ENCODE results near the gene GPR21.

Gene GPR21

GRCh38 chr9:123058834-123059233 is 25.4 kb downstream of the GPR21 start:
- H2BK5ac ChIP-seq (ENCODE audit: low read length), result no peak overlapping the region
- no peak overlapping the region for H4K91ac ChIP-seq (ENCODE audit: low read depth, low read length, poor library complexity)
- no peak overlapping the region for H2BK120ac ChIP-seq (ENCODE audit: low read depth, low read length)
- H2AFZ ChIP-seq (ENCODE audit: low read length), result no peak overlapping the region
- H3K14ac ChIP-seq (ENCODE audit: low read length), result no peak overlapping the region
- no CpG with 5 or more reads among the region's 1 CpG for WGBS, 2 donors (ENCODE audit: extremely low coverage in 2 of 2, insufficient read length in 2 of 2, insufficient replicate concordance in 1 of 2)
- H3K18ac ChIP-seq (ENCODE audit: low read length), result no peak overlapping the region
- no peak overlapping the region for H2BK12ac ChIP-seq (ENCODE audit: low read length)
- H3K4me2 ChIP-seq (ENCODE audit: insufficient read depth, low read length, poor library complexity, severe bottlenecking), result no peak overlapping the region
- H3K4me1 ChIP-seq (ENCODE audit: control insufficient read depth in 2 of 2, insufficient read depth in 1 of 2, low read depth in 1 of 2, low read length in 2 of 2), result peaks cover 0 to under 1% of the 10 kb centered on the region in 2 donors
- H3K27ac ChIP-seq (replicated peaks; ENCODE audit: low read length), result no peak overlapping the region
- peaks cover 0 to 48% of the 10 kb centered on the region in 2 donors for H3K36me3 ChIP-seq (replicated peaks in 1 of 2; ENCODE audit: control insufficient read depth in 2 of 2, insufficient read depth in 2 of 2, low read length in 2 of 2)
- no peak overlapping the region for H2AK5ac ChIP-seq (ENCODE audit: low read depth, low read length)
- no peak overlapping the region for H4K8ac ChIP-seq (ENCODE audit: low read depth, low read length)
- H3K9ac ChIP-seq (ENCODE audit: low read depth, low read length, poor library complexity), result no peak overlapping the region
- peaks cover 0 to 4% of the 10 kb centered on the region in 2 donors for H3K9me3 ChIP-seq (replicated peaks in 1 of 2; ENCODE audit: control insufficient read depth in 2 of 2, insufficient read depth in 1 of 2, low read depth in 1 of 2, low read length in 2 of 2)
- no peak for DNase-seq (ENCODE audit: low spot score)
- H2BK15ac ChIP-seq (ENCODE audit: low read length), result no peak overlapping the region
- H3K4ac ChIP-seq (ENCODE audit: low read length), result no peak overlapping the region
- no peak overlapping the region for H3K4me3 ChIP-seq (ENCODE audit: low read length in 2 of 2)
- H3K27me3 ChIP-seq (ENCODE audit: control insufficient read depth in 3 of 3, insufficient read depth in 3 of 3, low read depth in 1 of 3, low read length in 3 of 3), result no peaks in the 10 kb centered on the region
- H3K79me1 ChIP-seq (ENCODE audit: low read depth, low read length), result peaks cover 2% of the 10 kb centered on the region
- H3K23ac ChIP-seq (ENCODE audit: low read depth, low read length, poor library complexity), result no peak overlapping the region

DNA sequence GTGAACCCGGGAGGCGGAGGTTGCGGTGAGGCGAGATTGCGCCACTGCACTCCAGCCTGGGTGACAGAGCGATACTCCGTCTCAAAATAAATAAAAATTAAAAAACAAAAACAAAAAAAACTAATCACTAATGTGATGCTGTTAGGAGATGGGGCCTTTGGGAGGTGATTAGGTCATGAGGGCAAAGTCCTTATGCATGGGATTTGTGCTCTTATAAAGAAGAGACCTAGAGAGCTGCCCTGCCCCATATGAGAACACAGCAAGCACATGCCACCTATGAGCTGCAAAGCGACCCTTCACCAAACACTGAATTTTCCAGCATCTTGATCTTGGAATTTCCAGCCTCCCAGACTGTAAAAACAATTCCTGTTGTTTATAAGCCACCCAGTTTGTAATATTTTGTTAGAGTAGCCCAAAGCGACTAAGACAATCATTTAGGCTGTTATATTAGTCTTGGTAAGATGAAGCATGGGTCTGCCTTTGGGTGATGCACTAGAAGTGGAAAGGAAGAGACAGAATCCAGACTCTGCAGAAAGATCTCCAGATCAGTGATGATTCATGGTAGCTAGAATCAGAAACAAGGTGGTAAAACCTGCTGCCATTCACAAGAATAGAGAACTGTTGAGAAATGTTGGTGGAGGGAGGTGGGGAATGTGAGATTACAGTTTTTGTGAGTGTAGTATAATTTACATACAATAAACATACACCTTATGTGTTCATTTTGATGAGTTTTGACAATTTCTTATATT is 26.2 kb downstream of the GPR21 start:
- no peak overlapping the region for H3K4me2 ChIP-seq (ENCODE audit: insufficient read depth, low read length, poor library complexity, severe bottlenecking)
- no CpG with 5 or more reads among the region's 9 CpGs for WGBS, 2 donors (ENCODE audit: extremely low coverage in 2 of 2, insufficient read length in 2 of 2, insufficient replicate concordance in 1 of 2)

DNA sequence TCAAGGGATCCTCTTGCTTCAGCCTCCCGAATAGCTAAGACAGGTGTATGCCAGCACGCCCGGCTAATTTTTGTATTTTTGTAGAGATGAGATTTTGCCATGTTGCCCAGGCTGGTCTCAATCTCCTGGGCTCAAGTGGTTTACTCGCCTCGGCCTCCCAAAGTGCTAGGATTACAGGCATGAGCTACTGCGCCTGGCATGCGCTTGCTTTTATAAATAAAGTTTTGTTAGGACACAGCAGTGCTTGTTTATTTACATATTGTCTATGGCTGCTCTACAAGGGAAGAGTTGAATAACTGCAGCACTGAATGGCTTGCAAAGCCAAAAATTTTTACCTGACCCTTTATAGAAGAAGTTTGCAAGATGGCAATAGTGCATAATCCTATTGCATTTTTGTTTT is 27.7 kb downstream of the GPR21 start:
- Histone ChIP-seq H2AFZ (ENCODE audit: low read length) (no peak overlapping the region), H2BK5ac (ENCODE audit: low read length) (no peak overlapping the region), H2BK15ac (ENCODE audit: low read length) (no peak overlapping the region), H3K9ac (ENCODE audit: low read depth, low read length, poor library complexity) (no peak overlapping the region), H3K18ac (ENCODE audit: low read length) (no peak overlapping the region), H3K23ac (ENCODE audit: low read depth, low read length, poor library complexity) (no peak overlapping the region), H3K4me3 (ENCODE audit: low read length in 2 of 2) (no peak overlapping the region), H3K9me3 (replicated peaks in 1 of 2; ENCODE audit: control insufficient read depth in 2 of 2, insufficient read depth in 1 of 2, low read depth in 1 of 2, low read length in 2 of 2) (no peaks in the 10 kb centered on the region), H2AK5ac (ENCODE audit: low read depth, low read length) (no peak overlapping the region), H2BK12ac (ENCODE audit: low read length) (no peak overlapping the region), H3K14ac (ENCODE audit: low read length) (no peak overlapping the region), H3K27ac (replicated peaks; ENCODE audit: low read length) (no peak overlapping the region), H3K79me1 (ENCODE audit: low read depth, low read length) (peaks cover 2% of the 10 kb centered on the region), H3K4me2 (ENCODE audit: insufficient read depth, low read length, poor library complexity, severe bottlenecking) (no peak overlapping the region), H2BK120ac (ENCODE audit: low read depth, low read length) (no peak overlapping the region), H3K36me3 (replicated peaks in 1 of 2; ENCODE audit: control insufficient read depth in 2 of 2, insufficient read depth in 2 of 2, low read length in 2 of 2) (peaks cover 5 to 54% of the 10 kb centered on the region in 2 donors), H3K27me3 (ENCODE audit: control insufficient read depth in 3 of 3, insufficient read depth in 3 of 3, low read depth in 1 of 3, low read length in 3 of 3) (no peaks in the 10 kb centered on the region), H3K4ac (ENCODE audit: low read length) (no peak overlapping the region), H4K91ac (ENCODE audit: low read depth, low read length, poor library complexity) (no peak overlapping the region), H4K8ac (ENCODE audit: low read depth, low read length) (no peak overlapping the region), H3K4me1 (ENCODE audit: control insufficient read depth in 2 of 2, insufficient read depth in 1 of 2, low read depth in 1 of 2, low read length in 2 of 2) (peaks cover 0 to 2% of the 10 kb centered on the region in 2 donors)
- no peak for DNase-seq (ENCODE audit: low spot score)
- no CpG with 5 or more reads among the region's 7 CpGs for WGBS, 2 donors (ENCODE audit: extremely low coverage in 2 of 2, insufficient read length in 2 of 2, insufficient replicate concordance in 1 of 2)

More for the DNA sequence above, 26.2 kb downstream of the GPR21 start:
- no peak overlapping the region for H2BK12ac ChIP-seq (ENCODE audit: low read length)
- H3K9ac ChIP-seq (ENCODE audit: low read depth, low read length, poor library complexity), result no peak overlapping the region
- H3K79me1 ChIP-seq (ENCODE audit: low read depth, low read length), result peaks cover 2% of the 10 kb centered on the region
- H3K27me3 ChIP-seq (ENCODE audit: control insufficient read depth in 3 of 3, insufficient read depth in 3 of 3, low read depth in 1 of 3, low read length in 3 of 3), result no peaks in the 10 kb centered on the region
- H3K36me3 ChIP-seq (replicated peaks in 1 of 2; ENCODE audit: control insufficient read depth in 2 of 2, insufficient read depth in 2 of 2, low read length in 2 of 2), result peaks cover 0 to 53% of the 10 kb centered on the region in 2 donors
- no peak overlapping the region for H3K18ac ChIP-seq (ENCODE audit: low read length)
- H2BK15ac ChIP-seq (ENCODE audit: low read length), result no peak overlapping the region
- no peak overlapping the region for H2AFZ ChIP-seq (ENCODE audit: low read length)
- H2AK5ac ChIP-seq (ENCODE audit: low read depth, low read length), result no peak overlapping the region
- H3K4me3 ChIP-seq (ENCODE audit: low read length in 2 of 2), result no peak overlapping the region
- H3K4ac ChIP-seq (ENCODE audit: low read length), result no peak overlapping the region
- no peak overlapping the region for H3K27ac ChIP-seq (replicated peaks; ENCODE audit: low read length)
- H3K23ac ChIP-seq (ENCODE audit: low read depth, low read length, poor library complexity), result no peak overlapping the region
- H3K14ac ChIP-seq (ENCODE audit: low read length), result no peak overlapping the region
- H2BK120ac ChIP-seq (ENCODE audit: low read depth, low read length), result no peak overlapping the region
- H3K9me3 ChIP-seq (replicated peaks in 1 of 2; ENCODE audit: control insufficient read depth in 2 of 2, insufficient read depth in 1 of 2, low read depth in 1 of 2, low read length in 2 of 2), result peaks cover 0 to 4% of the 10 kb centered on the region in 2 donors
- H2BK5ac ChIP-seq (ENCODE audit: low read length), result no peak overlapping the region
- no peak for DNase-seq (ENCODE audit: low spot score)
- peaks cover 0 to 2% of the 10 kb centered on the region in 2 donors for H3K4me1 ChIP-seq (ENCODE audit: control insufficient read depth in 2 of 2, insufficient read depth in 1 of 2, low read depth in 1 of 2, low read length in 2 of 2)
- H4K91ac ChIP-seq (ENCODE audit: low read depth, low read length, poor library complexity), result no peak overlapping the region
- H4K8ac ChIP-seq (ENCODE audit: low read depth, low read length), result no peak overlapping the region

- H3K9ac ChIP-seq (ENCODE audit: low read depth, low read length, poor library complexity), result no peak overlapping the region
- no peak overlapping the region for H2BK5ac ChIP-seq (ENCODE audit: low read length)
- no peak overlapping the region for H2BK12ac ChIP-seq (ENCODE audit: low read length)
- peaks cover 2% of the 10 kb centered on the region for H3K79me1 ChIP-seq (ENCODE audit: low read depth, low read length)
- no peaks in the 10 kb centered on the region for H3K27me3 ChIP-seq (ENCODE audit: control insufficient read depth in 3 of 3, insufficient read depth in 3 of 3, low read depth in 1 of 3, low read length in 3 of 3)
- no peak overlapping the region for H3K14ac ChIP-seq (ENCODE audit: low read length)
- H3K36me3 ChIP-seq (replicated peaks in 1 of 2; ENCODE audit: control insufficient read depth in 2 of 2, insufficient read depth in 2 of 2, low read length in 2 of 2), result peaks cover 14 to 67% of the 10 kb centered on the region in 2 donors
- no peak overlapping the region for H3K27ac ChIP-seq (replicated peaks; ENCODE audit: low read length)
- no CpG with 5 or more reads among the region's 7 CpGs for WGBS, 2 donors (ENCODE audit: extremely low coverage in 2 of 2, insufficient read length in 2 of 2, insufficient replicate concordance in 1 of 2)
- no peaks in the 10 kb centered on the region for H3K9me3 ChIP-seq (replicated peaks in 1 of 2; ENCODE audit: control insufficient read depth in 2 of 2, insufficient read depth in 1 of 2, low read depth in 1 of 2, low read length in 2 of 2)
- no peak overlapping the region for H4K8ac ChIP-seq (ENCODE audit: low read depth, low read length)
- no peak overlapping the region for H4K91ac ChIP-seq (ENCODE audit: low read depth, low read length, poor library complexity)
- H2AK5ac ChIP-seq (ENCODE audit: low read depth, low read length), result no peak overlapping the region
- no peak overlapping the region for H3K4me2 ChIP-seq (ENCODE audit: insufficient read depth, low read length, poor library complexity, severe bottlenecking)
- no peak overlapping the region for H2BK120ac ChIP-seq (ENCODE audit: low read depth, low read length)
- H3K4ac ChIP-seq (ENCODE audit: low read length), result no peak overlapping the region
- H3K23ac ChIP-seq (ENCODE audit: low read depth, low read length, poor library complexity), result no peak overlapping the region
- H3K4me3 ChIP-seq (ENCODE audit: low read length in 2 of 2), result no peak overlapping the region
- DNase-seq (ENCODE audit: low spot score), result no peak
- H3K4me1 ChIP-seq (ENCODE audit: control insufficient read depth in 2 of 2, insufficient read depth in 1 of 2, low read depth in 1 of 2, low read length in 2 of 2), result peaks cover 0 to 2% of the 10 kb centered on the region in 2 donors
- H2AFZ ChIP-seq (ENCODE audit: low read length), result no peak overlapping the region
- no peak overlapping the region for H3K18ac ChIP-seq (ENCODE audit: low read length)
- no peak overlapping the region for H2BK15ac ChIP-seq (ENCODE audit: low read length)
Measured at GRCh38 chr9:123062351-123063176, 29.1 kb downstream of the GPR21 start.
